Measurements from ENCODE around the gene BBS12. TPM values are rescaled to one million over a fixed set of nuclear protein-coding genes. Genes with fewer than 3 reads are reported as not detected.

Gene BBS12
- polyA plus RNA-seq (2014; cell fraction: cytosol; rRNA removed), result 0.95 and 1.6 TPM in 2 replicates
- 0.46 and 1.3 TPM in 2 replicates for polyA plus RNA-seq (2014; cell fraction: nucleus; rRNA removed)

GRCh38 chr4:122732329-122733026 lies at the start of gene BBS12:
BBS12 (plus strand) TSS chr4:122732704; CDS start chr4:122741893, 9,189 bp downstream.
- peak; percentile 99 for DNase-seq (ENCODE audit: low spot score)

GRCh38 chr4:122686691-122687090 lies 45.8 kb upstream of the BBS12 start:
- DNase-seq (ENCODE audit: low spot score), result no peak

GRCh38 chr4:122687531-122688061 lies 44.9 kb upstream of the BBS12 start:
- no peak for DNase-seq (ENCODE audit: low spot score)

GRCh38 chr4:122688529-122689140 lies 43.9 kb upstream of the BBS12 start:
- DNase-seq (ENCODE audit: low spot score), result no peak

- DNase-seq (ENCODE audit: low spot score), result no peak
These were observed 42.5 kb upstream of the BBS12 start for GRCh38 chr4:122689972-122690371.

- no peak for DNase-seq (ENCODE audit: low spot score)
These were observed 40.5 kb upstream of the BBS12 start for GRCh38 chr4:122691988-122692387.

- DNase-seq (ENCODE audit: low spot score), result no peak
These were observed 39.6 kb upstream of the BBS12 start for GRCh38 chr4:122692641-122693520.

GRCh38 chr4:122695226-122695625 lies 37.3 kb upstream of the BBS12 start:
- DNase-seq (ENCODE audit: low spot score), result no peak

GRCh38 chr4:122700178-122700725 lies 32.3 kb upstream of the BBS12 start:
- no peak for DNase-seq (ENCODE audit: low spot score)

GRCh38 chr4:122701061-122701460 lies 31.4 kb upstream of the BBS12 start:
- no peak for DNase-seq (ENCODE audit: low spot score)

GRCh38 chr4:122701965-122702364 lies 30.5 kb upstream of the BBS12 start:
- no peak for DNase-seq (ENCODE audit: low spot score)

GRCh38 chr4:122702939-122703338 lies 29.6 kb upstream of the BBS12 start:
- no peak for DNase-seq (ENCODE audit: low spot score)

GRCh38 chr4:122703868-122704267 lies 28.6 kb upstream of the BBS12 start:
- no peak for DNase-seq (ENCODE audit: low spot score)

GRCh38 chr4:122705009-122705408 lies 27.5 kb upstream of the BBS12 start:
- no peak for DNase-seq (ENCODE audit: low spot score)

GRCh38 chr4:122705547-122706117 lies 26.9 kb upstream of the BBS12 start:
- DNase-seq (ENCODE audit: low spot score), result no peak

GRCh38 chr4:122706511-122706910 lies 26.0 kb upstream of the BBS12 start:
- DNase-seq (ENCODE audit: low spot score), result no peak

GRCh38 chr4:122707497-122707896 lies 25.0 kb upstream of the BBS12 start:
- DNase-seq (ENCODE audit: low spot score), result no peak

- no peak for DNase-seq (ENCODE audit: low spot score)
These were observed 23.3 kb upstream of the BBS12 start for GRCh38 chr4:122709236-122709635.

GRCh38 chr4:122710434-122711308 lies 21.8 kb upstream of the BBS12 start:
- no peak for DNase-seq (ENCODE audit: low spot score)

GRCh38 chr4:122711919-122712318 lies 20.6 kb upstream of the BBS12 start:
- no peak for DNase-seq (ENCODE audit: low spot score)

Measured in SK-N-DZ (cell line).